A673 (cell line): ENCODE measurements around the gene C6orf47.

Experiments
- CTCF ChIP-seq: fragments of 300-800, 200-600 bp; sonication (generic); conservative IDR thresholded peaks from 2 replicates; pipeline ENCODE4 v1.5.1; 2017; ENCODE audit warnings: low read depth, mild to moderate bottlenecking, antibody characterized with exemption, low read length, moderate library complexity, mixed read lengths
- EZH2 ChIP-seq: fragments of 200-600 bp; sonication (generic); IDR thresholded peaks from 2 replicates; pipeline ENCODE4 v1.6.1; 2017; ENCODE audit warnings: borderline replicate concordance, low read depth, mild to moderate bottlenecking, mixed read lengths, antibody characterized with exemption, low read length; ENCODE audit not compliant: poor library complexity, severe bottlenecking

GRCh38 chr6:31631681-31632278 is 28.8 kb downstream of the C6orf47 start:
- TF ChIP-seq CTCF, result no peak
- no peak for TF ChIP-seq EZH2
